Left ventricle myocardium inferior (tissue), 1 donor: ENCODE data around the gene KCNC2. TPM values are rescaled to one million over a fixed set of nuclear protein-coding genes. Genes with fewer than 3 reads are reported as not detected.

Source experiments
- DNase-seq: peaks from one replicate; pipeline ENCODE4 v3.0.0-alpha.2; 2020
- H3K27ac ChIP-seq: fragments of 200-600 bp; replicated peaks from 2 replicates; pipeline ENCODE4 v1.8.0; 2021
- H3K27me3 ChIP-seq: fragments of 200-600 bp; 2 replicates; pipeline ENCODE4 v1.8.0; 2021; ENCODE audit warnings: low read depth
- H3K36me3 ChIP-seq: fragments of 200-600 bp; 2 replicates; pipeline ENCODE4 v1.8.0; 2021
- H3K4me1 ChIP-seq: fragments of 200-600 bp; 2 replicates; pipeline ENCODE4 v1.8.0; 2021
- H3K4me3 ChIP-seq: fragments of 200-600 bp; 2 replicates; pipeline ENCODE4 v1.8.0; 2021; ENCODE audit warnings: mild to moderate bottlenecking, moderate library complexity
- H3K9me3 ChIP-seq: fragments of 200-600 bp; replicated peaks from 2 replicates; pipeline ENCODE4 v1.8.0; 2021
- CTCF ChIP-seq: fragments of 200-600 bp; IDR thresholded peaks from 2 replicates; pipeline ENCODE4 v1.8.0; 2021; ENCODE audit warnings: antibody characterized with exemption, mild to moderate bottlenecking, borderline replicate concordance
- intact Hi-C: fragments of 100-400 bp; cut with micrococcal nuclease; formaldehyde crosslinking; loops from one replicate; pipeline ENCODE4 v1.11.0; 2022
- total RNA-seq: library from RNA; stranded (reverse); fragmentation: NEBNext Ultra II Directional; extraction: Animal tissue kit (Norgen Biotek cat#: 25700); gene quantifications from one replicate; pipeline ENCODE4 v1.2.1, GENCODE V29; 2021
- donor health status: DM: no; HTN: yes; CAD: no; lungs with severe emphysema.

KCNC2 gene
- total RNA-seq, 1 donor from 2014 or later = not detected

GRCh38 chr12:75062691-75063090 is 146.9 kb downstream of the KCNC2 start:
- H3K27ac ChIP-seq = no peak overlapping the region
- no peaks in the 10 kb centered on the region for H3K9me3 ChIP-seq
- no peak for DNase-seq
- H3K4me3 ChIP-seq = no peak overlapping the region
- H3K36me3 ChIP-seq = no peaks in the 10 kb centered on the region
- H3K4me1 ChIP-seq = no peaks in the 10 kb centered on the region
- intact Hi-C loops = no loop called here
- no peak for TF ChIP-seq CTCF
- H3K27me3 ChIP-seq = no peaks in the 10 kb centered on the region

GRCh38 chr12:75058228-75058627 is 151.4 kb downstream of the KCNC2 start:
- Histone ChIP-seq H3K36me3 (no peaks in the 10 kb centered on the region), H3K27ac (no peak overlapping the region), H3K4me3 (no peak overlapping the region), H3K4me1 (no peaks in the 10 kb centered on the region), H3K9me3 (no peaks in the 10 kb centered on the region), H3K27me3 (no peaks in the 10 kb centered on the region)
- DNase-seq = no peak
- no peak for TF ChIP-seq CTCF
- intact Hi-C loops = no loop called here

- no peak for DNase-seq
- Histone ChIP-seq H3K4me3 (no peak overlapping the region), H3K36me3 (no peaks in the 10 kb centered on the region), H3K27ac (no peak overlapping the region), H3K27me3 (no peaks in the 10 kb centered on the region), H3K9me3 (no peaks in the 10 kb centered on the region), H3K4me1 (no peaks in the 10 kb centered on the region)
- intact Hi-C loops = no loop called here
- TF ChIP-seq CTCF = no peak
Observed at GRCh38 chr12:75048767-75049166, 160.9 kb downstream of the KCNC2 start.

- intact Hi-C loops = no loop called here
- Histone ChIP-seq H3K27ac (no peak overlapping the region), H3K4me3 (no peak overlapping the region), H3K4me1 (no peaks in the 10 kb centered on the region), H3K36me3 (no peaks in the 10 kb centered on the region), H3K9me3 (no peaks in the 10 kb centered on the region), H3K27me3 (no peaks in the 10 kb centered on the region)
- TF ChIP-seq CTCF = no peak
- no peak for DNase-seq
Observed at GRCh38 chr12:75047885-75048525, 161.6 kb downstream of the KCNC2 start.

- intact Hi-C loops = no loop called here
- Histone ChIP-seq H3K27ac (no peak overlapping the region), H3K27me3 (no peaks in the 10 kb centered on the region), H3K36me3 (no peaks in the 10 kb centered on the region), H3K9me3 (no peaks in the 10 kb centered on the region), H3K4me3 (no peak overlapping the region), H3K4me1 (no peaks in the 10 kb centered on the region)
- DNase-seq = no peak
- no peak for TF ChIP-seq CTCF
Observed at GRCh38 chr12:75042125-75042524, 167.5 kb downstream of the KCNC2 start.

GRCh38 chr12:75041472-75041871 is 168.2 kb downstream of the KCNC2 start:
- Histone ChIP-seq H3K4me1 (no peaks in the 10 kb centered on the region), H3K27ac (no peak overlapping the region), H3K4me3 (no peak overlapping the region), H3K9me3 (no peaks in the 10 kb centered on the region), H3K27me3 (no peaks in the 10 kb centered on the region), H3K36me3 (no peaks in the 10 kb centered on the region)
- DNase-seq = no peak
- no peak for TF ChIP-seq CTCF
- intact Hi-C loops = no loop called here
